Transverse colon (tissue), 4 donors: Measurements from ENCODE around the gene KIAA0040. TPM values are rescaled to one million over a fixed set of nuclear protein-coding genes. Genes with fewer than 3 reads are reported as not detected.

Source experiments
- DNase-seq: peaks from one replicate; pipeline ENCODE4 v3.0.0-alpha.2; 2019
- H3K27ac ChIP-seq, 4 donors: fragments of 200-600 bp; sonication (generic); 2 replicates each; pipeline ENCODE4 v1.5.1; 2016 to 2018; ENCODE audit warnings: inconsistent platforms in 4 of 4
- H3K27me3 ChIP-seq: fragments of 200-600 bp; sonication (generic); 2 replicates; pipeline ENCODE4 v1.5.1; 2017; ENCODE audit warnings: inconsistent platforms
- H3K36me3 ChIP-seq, 4 donors: fragments of 200-600 bp; sonication (generic); 2 replicates each; pipeline ENCODE4 v1.5.1; 2017 to 2019; ENCODE audit warnings: inconsistent platforms in 4 of 4
- H3K4me1 ChIP-seq, 4 donors: fragments of 200-600 bp; sonication (generic); 2 replicates each; pipeline ENCODE4 v1.5.1; 2017 to 2020; ENCODE audit warnings: inconsistent platforms in 4 of 4
- H3K4me3 ChIP-seq, 4 donors: fragments of 200-600 bp; sonication (generic); 1 replicate in 1 of 4; 2 replicates in 3 of 4; pipeline versions ENCODE4 v1.5.1 to v1.6.1; 2017 to 2019; ENCODE audit warnings: inconsistent platforms in 4 of 4
- H3K9me3 ChIP-seq, 2 donors: fragments of 200-600 bp; sonication (generic); 2 replicates each; pipeline ENCODE4 v1.5.1; 2017 to 2019; ENCODE audit warnings: inconsistent platforms in 2 of 2
- EP300 ChIP-seq: sonication (generic); formaldehyde crosslinking; IDR thresholded peaks from one replicate; pipeline ENCODE4 v1.6.1; 2017; ENCODE audit warnings: antibody characterized with exemption, low read depth
- POLR2A ChIP-seq: fragments of 450-650 bp; IDR thresholded peaks from one replicate; pipeline ENCODE4 v1.6.1; 2016; ENCODE audit warnings: antibody characterized with exemption, mild to moderate bottlenecking, moderate library complexity
- POLR2AphosphoS5 ChIP-seq, 3 donors: sonication (generic); formaldehyde crosslinking; IDR thresholded peaks; one replicate each; pipeline ENCODE4 v1.6.1; 2016; ENCODE audit warnings: antibody characterized with exemption in 3 of 3
- WGBS, 2 donors: methylation state at CpG; one replicate each; pipeline ENCODE4 v1.1.5; 2018; ENCODE audit warnings: low coverage in 1 of 2; 5-methylcytosine and 5-hydroxymethylcytosine counted together
- in situ Hi-C, 4 donors: fragments of 200-750 bp; cut with MboI; loops; one replicate each; pipeline versions ENCODE4 v1.15.0 to v1.15.1; 2017; ENCODE audit warnings: low sequenced_read_pairs in 3 of 4, low pct_ligation_motif_present in 1 of 4, low pct_unique_long_range_greater_than_20kb in 1 of 4
- intact Hi-C: fragments of 100-400 bp; cut with DNase I; formaldehyde crosslinking; loops from one replicate; pipeline ENCODE4 v1.15.1; 2023; ENCODE audit warnings: low total_unique reads
- total RNA-seq, 4 donors: library from RNA; depleted of rRNA; stranded (reverse); fragments of >200 nt; gene quantifications; one replicate each; pipeline ENCODE4 v1.1.0, GENCODE V29; 2016
- TF ChIP-seq, protein P1 (sequence below), 5 experiments: fragments of 200-600 bp in 3 of 5; fragments of 450-650 bp in 2 of 5; sonication (generic) in 3 of 5; IDR thresholded peaks; 1 replicate in 2 of 5; 2 replicates in 3 of 5; pipeline ENCODE4 v1.5.1; 2016 to 2017; ENCODE audit warnings: antibody characterized with exemption in 5 of 5, inconsistent platforms in 3 of 5, mild to moderate bottlenecking in 2 of 5, moderate library complexity in 1 of 5

The KIAA0040 gene
- total RNA-seq, 4 donors from 2014 or later, result 17.5 to 35.5 (median 21.2) TPM

DNA sequence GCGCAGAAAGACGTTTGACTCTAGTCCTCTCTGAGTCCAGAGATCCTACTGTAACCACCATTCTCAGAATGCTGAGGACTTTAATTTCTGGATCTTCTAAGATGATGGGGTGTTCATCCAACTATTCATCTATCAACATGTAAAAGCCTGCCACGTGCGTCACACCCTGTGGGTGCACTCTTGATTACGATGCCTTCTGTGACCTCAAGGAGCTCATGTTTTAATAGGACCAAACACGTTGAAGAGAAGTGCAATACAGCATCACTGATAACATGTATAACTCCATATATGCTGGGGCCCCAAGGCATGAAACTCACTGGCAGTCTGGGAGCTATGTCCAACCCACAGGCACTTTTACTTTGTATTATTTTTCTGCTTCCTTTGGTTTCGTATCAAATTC is 19.0 kb downstream of the KIAA0040 start:
- no peak for TF ChIP-seq POLR2A
- TF ChIP-seq POLR2AphosphoS5 (IDR thresholded peaks at IDR 0.05), result no peak
- TF ChIP-seq EP300, result no peak
- TF ChIP-seq, protein P1, sequence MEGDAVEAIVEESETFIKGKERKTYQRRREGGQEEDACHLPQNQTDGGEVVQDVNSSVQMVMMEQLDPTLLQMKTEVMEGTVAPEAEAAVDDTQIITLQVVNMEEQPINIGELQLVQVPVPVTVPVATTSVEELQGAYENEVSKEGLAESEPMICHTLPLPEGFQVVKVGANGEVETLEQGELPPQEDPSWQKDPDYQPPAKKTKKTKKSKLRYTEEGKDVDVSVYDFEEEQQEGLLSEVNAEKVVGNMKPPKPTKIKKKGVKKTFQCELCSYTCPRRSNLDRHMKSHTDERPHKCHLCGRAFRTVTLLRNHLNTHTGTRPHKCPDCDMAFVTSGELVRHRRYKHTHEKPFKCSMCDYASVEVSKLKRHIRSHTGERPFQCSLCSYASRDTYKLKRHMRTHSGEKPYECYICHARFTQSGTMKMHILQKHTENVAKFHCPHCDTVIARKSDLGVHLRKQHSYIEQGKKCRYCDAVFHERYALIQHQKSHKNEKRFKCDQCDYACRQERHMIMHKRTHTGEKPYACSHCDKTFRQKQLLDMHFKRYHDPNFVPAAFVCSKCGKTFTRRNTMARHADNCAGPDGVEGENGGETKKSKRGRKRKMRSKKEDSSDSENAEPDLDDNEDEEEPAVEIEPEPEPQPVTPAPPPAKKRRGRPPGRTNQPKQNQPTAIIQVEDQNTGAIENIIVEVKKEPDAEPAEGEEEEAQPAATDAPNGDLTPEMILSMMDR (IDR thresholded peaks at IDR 0.05), result no peak
- 88 to 97% methylated on average over 6 to 7 of the region's 7 CpGs for whole genome bisulfite sequencing, 2 donors
- H3K36me3 ChIP-seq, result no peaks in the 10 kb centered on the region

DNA sequence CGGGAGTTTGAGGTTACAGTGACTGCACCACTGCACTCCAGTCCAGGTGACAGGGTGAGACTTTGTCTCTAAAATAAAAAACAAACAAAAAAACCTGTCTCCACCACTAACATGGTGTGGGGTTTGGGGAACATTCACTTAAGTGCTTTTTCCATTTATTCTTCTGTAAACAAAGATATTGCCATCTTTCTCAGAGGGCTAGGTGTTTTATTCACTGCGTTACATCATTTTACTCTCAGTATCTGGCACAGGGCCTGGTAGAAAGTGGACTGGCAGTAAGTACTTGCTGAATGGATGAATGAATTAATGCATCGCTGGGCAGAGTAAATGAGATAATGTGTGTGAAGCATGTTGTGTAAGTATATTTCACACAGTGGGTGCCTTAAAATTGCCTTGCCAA is 20.1 kb downstream of the KIAA0040 start:
- in situ Hi-C loops (no loop called here), intact Hi-C loops (no loop called here)
- no peaks in the 10 kb centered on the region for H3K9me3 ChIP-seq
- TF ChIP-seq, protein P1 (IDR thresholded peaks at IDR 0.05), result no peak
- TF ChIP-seq POLR2A, result no peak
- no peak for TF ChIP-seq EP300
- TF ChIP-seq POLR2AphosphoS5 (IDR thresholded peaks at IDR 0.05), result no peak
- H3K27me3 ChIP-seq, result no peaks in the 10 kb centered on the region
- no peak for DNase-seq
- WGBS, 2 donors, result 83 to 91% methylated on average over 3 of the region's 3 CpGs
- peaks cover 0 to 17% (median 7%) of the 10 kb centered on the region in 4 donors for H3K4me1 ChIP-seq
- no peak overlapping the region for H3K27ac ChIP-seq
- no peak overlapping the region for H3K4me3 ChIP-seq
- H3K36me3 ChIP-seq, result no peaks in the 10 kb centered on the region

More for the DNA sequence above, 19.0 kb downstream of the KIAA0040 start:
- intact Hi-C loops (no loop called here), in situ Hi-C loops (no loop called here)
- Histone ChIP-seq H3K27ac (no peak overlapping the region), H3K9me3 (no peaks in the 10 kb centered on the region), H3K4me1 (peaks cover 0 to 17% (median 7%) of the 10 kb centered on the region in 4 donors), H3K27me3 (no peaks in the 10 kb centered on the region), H3K4me3 (no peak overlapping the region)
- DNase-seq, result no peak

DNA sequence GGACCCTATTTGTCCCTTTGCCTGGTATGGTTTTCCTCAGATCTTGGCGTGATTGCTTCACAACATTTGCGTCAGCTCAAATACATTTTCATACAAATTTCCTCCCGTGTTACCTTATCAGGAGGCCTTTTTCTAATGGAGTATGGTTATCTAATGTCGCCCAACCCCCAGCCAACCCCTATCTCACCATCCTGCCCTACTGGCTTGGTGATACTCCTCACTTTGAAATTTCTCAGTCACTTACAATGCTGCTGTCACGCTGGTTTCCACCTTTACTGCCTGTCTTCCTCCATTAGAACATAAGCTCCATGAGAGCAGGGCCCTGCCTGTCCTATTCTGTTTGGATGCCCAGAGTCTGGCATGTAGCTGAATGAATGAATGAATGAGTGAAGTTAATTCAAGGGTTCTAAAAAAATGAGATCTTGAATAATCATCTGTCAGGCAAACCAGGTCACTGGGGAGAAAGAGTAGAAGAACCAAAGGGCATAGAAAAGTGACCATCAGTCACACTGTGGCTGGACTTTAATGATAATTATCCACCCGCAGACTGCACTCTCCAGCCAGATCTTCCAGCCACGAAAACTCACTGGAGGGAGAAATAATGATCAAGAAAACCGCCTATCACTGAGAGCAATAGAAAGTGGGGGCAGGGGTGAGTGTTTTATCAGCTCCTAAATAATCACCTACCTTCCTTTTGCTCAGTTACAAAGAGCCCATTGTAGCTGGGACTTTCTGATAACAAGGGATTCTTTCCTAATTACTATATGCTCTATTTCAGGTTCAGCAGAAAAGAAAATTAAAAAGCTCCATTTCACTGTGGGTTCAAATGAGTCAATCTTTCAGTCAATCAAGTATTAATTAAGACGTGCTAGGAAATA is 21.3 kb downstream of the KIAA0040 start:
- Histone ChIP-seq H3K27ac (no peak overlapping the region), H3K9me3 (no peaks in the 10 kb centered on the region), H3K4me1 (peaks cover 0 to 17% (median 7%) of the 10 kb centered on the region in 4 donors), H3K4me3 (no peak overlapping the region), H3K27me3 (no peaks in the 10 kb centered on the region), H3K36me3 (no peaks in the 10 kb centered on the region)
- TF ChIP-seq, protein P1 (IDR thresholded peaks at IDR 0.05), result no peak
- TF ChIP-seq EP300, result no peak
- no peak for TF ChIP-seq POLR2AphosphoS5 (IDR thresholded peaks at IDR 0.05)
- TF ChIP-seq POLR2A, result no peak
- in situ Hi-C loops (no loop called here), intact Hi-C loops (no loop called here)
- no peak for DNase-seq
- WGBS, 2 donors, result 95 to 96% methylated on average over 6 to 9 of the region's 9 CpGs

DNA sequence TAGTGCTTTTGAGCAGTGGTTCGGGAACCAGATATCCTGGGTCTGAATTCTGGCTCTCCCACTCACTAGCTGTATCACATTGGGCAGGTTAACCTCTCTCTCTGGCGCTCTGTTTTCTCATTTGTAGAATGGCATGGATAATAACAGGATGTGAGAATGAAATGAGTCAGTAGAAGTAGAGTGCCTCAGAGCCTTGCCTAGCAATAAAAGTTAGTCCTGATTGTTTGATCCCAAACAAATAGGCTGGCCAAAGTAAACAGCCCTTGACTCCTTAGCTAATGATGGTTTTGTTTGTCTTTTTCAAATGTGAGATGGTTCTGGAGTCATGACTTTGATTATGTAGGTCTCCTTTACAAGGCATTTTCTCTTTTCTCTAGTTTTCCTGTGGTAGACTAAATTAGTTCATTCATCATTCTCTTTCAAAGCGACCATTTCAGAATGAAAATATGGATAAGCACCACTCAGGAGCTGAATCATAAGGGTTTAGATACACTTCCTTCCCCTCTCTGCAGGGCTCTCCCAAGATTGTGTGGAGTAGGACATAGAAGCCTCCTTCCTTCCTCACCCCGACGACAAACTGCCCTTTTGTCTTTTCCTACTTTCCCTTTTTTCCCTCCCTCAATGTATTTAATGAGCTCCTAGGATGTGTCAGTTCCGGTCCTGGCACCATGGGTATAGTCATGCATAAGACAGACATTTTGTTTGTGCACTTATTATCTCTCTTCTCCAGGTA is 23.1 kb downstream of the KIAA0040 start:
- peaks cover 0 to 17% (median 7%) of the 10 kb centered on the region in 4 donors for H3K4me1 ChIP-seq
- TF ChIP-seq, protein P1 (IDR thresholded peaks at IDR 0.05), result no peak
- TF ChIP-seq EP300, result no peak
- TF ChIP-seq POLR2A, result no peak
- no peak for TF ChIP-seq POLR2AphosphoS5 (IDR thresholded peaks at IDR 0.05)
- no peak overlapping the region for H3K4me3 ChIP-seq
- H3K27me3 ChIP-seq, result no peaks in the 10 kb centered on the region
- in situ Hi-C loops, result no loop called here
- DNase-seq, result no peak
- intact Hi-C loops, result no loop called here
- peaks cover 0 to 11% (median 0%) of the 10 kb centered on the region in 4 donors for H3K36me3 ChIP-seq
- 52 to 64% methylated on average over 6 of the region's 6 CpGs for WGBS, 2 donors
- no peak overlapping the region for H3K27ac ChIP-seq
- H3K9me3 ChIP-seq, result no peaks in the 10 kb centered on the region
